HG03571 (cell line): Measurements from ENCODE around the gene BRICD5.
"Not testable (repeated sequence)": the region's sequence is repeated elsewhere in the genome, so short reads cannot be mapped to it uniquely, and the experiment has no call there.

ENCODE experiments used
- ATAC-seq: cut with Tn5 transposase; IDR thresholded peaks from one replicate; pipeline ENCODE4 v1.9.1; 2021; ENCODE audit not compliant: unreplicated experiment

Gene BRICD5

DNA sequence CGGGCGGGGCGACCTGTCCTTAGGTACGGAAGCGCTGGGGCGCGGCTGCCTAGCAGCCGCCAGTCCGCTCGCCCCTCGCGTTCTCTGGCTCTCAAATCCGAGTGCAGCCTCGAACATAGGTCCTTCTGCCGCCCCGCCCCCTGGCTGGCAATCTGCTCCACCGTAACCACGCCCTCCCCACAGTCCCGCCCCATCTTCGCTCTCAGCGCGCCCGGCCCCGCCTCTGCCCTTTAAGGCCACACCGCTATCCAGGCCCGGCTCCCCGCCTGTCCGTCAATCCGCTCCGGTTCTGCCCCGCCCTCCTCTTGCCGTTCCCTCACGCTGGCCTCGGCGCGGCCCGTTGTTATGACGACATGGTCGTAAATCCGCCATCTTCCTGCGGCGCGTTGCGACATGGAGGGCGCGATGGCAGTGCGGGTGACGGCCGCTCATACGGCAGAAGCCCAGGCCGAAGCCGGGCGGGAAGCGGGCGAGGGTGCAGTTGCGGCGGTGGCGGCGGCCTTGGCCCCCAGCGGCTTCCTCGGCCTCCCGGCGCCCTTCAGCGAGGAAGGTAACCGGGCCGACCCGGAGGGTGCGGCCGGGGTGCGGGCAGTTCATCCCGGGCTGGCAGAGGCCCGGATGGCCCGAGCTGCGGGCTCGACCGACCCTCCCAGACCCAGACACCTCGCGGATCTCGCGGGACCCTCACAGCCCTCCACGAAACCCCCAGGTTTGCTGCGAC, 12.7 kb upstream of the BRICD5 start, which contains the start of gene E4F1:
TSS of gene E4F1 (plus strand) at position 371 of the 721 bp plus-strand sequence. CDS start at position 394, 23 bp downstream.
- peak; percentile 88 for ATAC-seq

- no peak for ATAC-seq
Measured at GRCh38 chr16:2216330-2216729, 5.7 kb upstream of the BRICD5 start.

DNA sequence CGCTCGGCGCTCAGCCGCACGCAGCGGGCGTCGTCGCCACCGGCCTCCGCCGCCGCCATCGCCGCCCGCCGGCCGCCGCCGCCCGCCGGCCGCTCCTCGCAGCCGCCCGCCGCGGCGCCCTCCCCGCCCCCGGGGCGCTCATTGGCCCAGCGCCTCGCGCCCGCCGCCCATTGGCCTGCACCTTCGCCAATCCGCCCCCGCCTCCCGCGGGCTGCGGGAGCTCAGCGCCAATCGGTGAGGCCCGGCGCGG, 4.0 kb upstream of the BRICD5 start, which contains the start of gene PGP:
TSS of gene PGP (minus strand) at position 122 of the 250 bp plus-strand sequence. CDS start at position 59, 63 bp downstream.
- ATAC-seq: peak; percentile 74

DNA sequence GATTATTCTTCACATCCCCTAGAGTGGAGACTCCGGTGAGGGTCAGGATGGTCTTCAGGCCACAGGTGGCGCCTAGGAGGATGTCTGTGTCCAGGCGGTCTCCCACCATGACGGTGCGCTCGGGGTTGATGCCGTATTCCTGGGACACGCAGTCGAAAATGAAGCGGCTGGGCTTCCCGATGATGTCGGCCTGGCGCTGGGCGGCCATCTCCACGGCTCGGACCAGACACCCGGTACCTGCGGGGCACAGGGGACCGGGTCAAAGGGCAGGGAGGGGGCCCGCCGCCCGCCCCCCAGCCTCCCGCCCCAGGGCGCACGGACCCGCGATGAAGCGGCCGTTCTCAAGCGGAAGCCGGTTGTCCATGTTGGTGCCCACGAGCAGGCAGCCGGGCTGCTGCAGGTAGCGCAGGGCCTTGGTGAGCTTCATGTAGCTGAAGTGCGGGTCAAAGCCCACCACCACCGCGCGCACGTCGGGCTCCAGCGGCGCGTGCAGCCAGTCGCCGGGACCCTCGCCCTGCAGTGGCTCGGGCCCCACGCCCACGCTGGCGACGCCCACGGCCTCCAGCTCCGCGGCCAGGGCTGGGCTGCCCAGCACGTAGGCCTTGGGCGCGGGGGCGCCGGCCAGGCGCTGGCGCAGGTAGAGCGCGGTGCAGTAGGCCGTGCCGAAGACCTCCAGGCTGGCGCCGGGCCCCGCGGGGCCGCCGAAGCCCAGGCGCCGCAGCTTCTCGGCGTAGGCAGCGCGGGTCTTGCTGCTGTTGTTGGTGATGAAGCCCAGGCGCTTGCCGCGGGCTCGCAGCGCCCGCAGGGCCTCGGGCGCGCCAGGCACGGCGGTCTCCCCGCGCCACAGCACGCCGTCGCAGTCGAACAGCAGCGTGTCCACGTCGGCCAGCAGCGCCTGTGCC, 3.4 kb upstream of the BRICD5 start:
- ATAC-seq: no peak

- no peak for ATAC-seq
Measured at GRCh38 chr16:2212362-2213324, 2.0 kb upstream of the BRICD5 start.

DNA sequence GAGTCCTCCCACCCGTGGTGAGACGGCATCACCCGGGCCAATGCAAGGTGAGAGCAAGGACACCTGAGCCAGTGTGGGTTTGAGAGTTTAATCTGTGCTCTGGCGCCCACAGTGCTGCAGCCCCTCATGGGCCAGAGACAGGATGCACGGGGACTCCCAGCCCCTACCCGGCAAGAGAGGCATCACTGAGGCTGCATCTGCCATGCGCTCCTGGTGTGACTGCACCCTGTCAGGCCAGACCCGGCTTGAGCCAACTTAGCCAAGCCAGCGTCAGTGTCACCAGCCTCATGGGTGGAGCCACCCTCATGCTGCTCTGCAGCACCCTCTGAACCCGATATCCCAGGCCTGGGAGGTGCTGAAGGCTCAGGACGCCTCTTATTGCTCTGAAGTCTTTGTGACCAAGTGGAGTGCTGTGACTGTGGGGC, 1.3 kb upstream of the BRICD5 start:
- no peak for ATAC-seq

- ATAC-seq: no peak
Measured at GRCh38 chr16:2210009-2210332, 692 bp downstream of the BRICD5 start.

DNA sequence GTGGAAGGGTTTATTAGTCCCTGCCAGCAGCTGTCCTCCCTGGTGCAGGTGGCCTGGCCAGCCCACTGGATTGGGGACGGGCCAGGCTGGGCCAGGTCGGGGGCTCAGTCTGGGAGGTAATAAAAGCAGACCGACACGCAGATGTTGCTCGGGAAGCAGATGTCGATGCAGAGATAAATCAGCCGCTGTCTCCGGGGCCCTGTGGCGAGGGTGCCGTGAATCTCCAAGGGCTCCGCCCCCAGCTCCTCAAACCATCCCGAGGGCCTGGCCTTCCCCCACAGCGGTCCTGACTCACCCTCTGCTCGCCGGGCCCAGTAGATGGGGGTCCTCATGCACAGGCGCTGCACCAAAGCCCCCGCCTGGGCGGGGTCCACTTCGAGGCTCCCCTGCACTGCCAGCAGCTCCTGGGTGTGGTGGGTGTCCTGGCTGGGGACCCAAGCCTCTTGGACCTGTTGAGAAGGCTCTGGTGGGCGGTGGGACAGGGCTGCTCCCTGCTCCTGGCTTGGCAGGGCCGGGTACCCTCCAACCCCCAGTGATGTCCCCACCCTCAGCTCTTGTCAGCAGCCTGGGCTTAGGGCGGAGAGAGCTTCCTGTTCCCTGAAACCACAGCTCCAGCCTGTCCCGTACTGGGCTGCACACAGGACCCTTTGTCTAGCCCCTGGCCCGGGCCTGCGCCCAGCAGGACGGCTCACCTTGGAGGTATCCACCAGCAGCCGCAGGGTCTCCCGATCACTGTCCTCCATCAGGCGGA, 1.2 kb downstream of the BRICD5 start:
- ATAC-seq: no peak

GRCh38 chr16:2208772-2209171, 1.9 kb downstream of the BRICD5 start:
- no peak for ATAC-seq

GRCh38 chr16:2208308-2208707, 2.4 kb downstream of the BRICD5 start:
- ATAC-seq: no peak

DNA sequence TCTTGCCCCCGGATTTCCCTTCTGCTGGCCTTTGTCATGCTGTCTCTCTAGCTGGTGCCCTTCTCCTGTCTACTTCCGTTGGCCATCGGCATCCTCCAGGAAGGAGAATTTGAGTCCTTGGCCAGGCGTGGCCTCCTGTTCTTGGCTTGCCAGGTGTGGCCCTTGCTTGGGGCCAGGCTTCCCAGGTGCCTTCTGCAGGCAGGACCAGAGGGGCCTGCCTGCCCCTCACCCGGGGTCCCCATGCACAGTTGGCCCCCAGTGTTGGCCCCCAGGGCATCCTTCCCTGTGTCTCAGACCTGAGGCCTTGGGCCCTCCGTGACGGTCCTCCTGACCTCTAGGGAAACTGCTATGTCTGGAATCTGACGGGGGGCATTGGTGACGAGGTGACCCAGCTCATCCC, 2.8 kb downstream of the BRICD5 start:
- no peak for ATAC-seq

DNA sequence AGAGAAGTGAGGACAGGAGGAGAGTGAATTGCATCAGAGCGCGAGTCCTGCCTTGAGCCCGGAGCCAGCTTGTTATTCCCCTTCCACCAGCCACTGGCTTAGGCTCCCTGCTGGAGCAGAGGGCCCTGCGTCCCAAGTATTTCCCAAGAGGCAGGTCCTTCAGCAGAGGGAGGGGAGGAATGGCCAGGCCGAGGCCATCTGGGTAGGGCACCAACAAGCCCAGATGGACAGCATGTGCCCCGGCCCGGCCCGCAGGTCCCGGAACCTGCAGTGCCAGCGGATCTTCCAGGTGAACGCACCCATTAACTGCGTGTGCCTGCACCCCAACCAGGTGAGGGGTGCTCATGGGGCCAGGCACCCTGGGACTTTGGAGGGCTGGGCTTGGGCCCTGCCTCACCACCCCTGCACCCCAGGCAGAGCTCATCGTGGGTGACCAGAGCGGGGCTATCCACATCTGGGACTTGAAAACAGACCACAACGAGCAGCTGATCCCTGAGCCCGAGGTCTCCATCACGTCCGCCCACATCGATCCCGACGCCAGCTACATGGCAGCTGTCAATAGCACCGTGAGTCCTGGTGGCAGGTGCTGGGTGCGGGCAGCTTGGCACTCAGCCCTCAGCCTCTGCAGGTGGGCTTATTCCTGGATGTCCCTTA, 3.8 kb downstream of the BRICD5 start:
- no peak for ATAC-seq

GRCh38 chr16:2206420-2206779, 4.3 kb downstream of the BRICD5 start:
- no peak for ATAC-seq

DNA sequence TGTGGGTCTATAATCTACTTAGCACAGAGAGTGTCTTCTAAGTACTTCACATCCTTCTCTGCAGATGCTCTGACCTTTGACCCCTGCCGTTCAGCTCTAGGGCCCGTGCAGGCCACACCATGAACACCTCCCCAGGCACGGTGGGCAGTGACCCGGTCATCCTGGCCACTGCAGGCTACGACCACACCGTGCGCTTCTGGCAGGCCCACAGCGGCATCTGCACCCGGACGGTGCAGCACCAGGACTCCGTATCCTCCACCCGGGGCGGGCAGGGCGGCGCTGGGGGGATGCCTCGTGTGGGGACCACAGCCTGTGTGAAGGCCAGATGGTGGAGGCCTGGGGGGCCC, 4.7 kb downstream of the BRICD5 start:
- peak; percentile 5 for ATAC-seq

- peak; percentile 69 for ATAC-seq
Measured at GRCh38 chr16:2205104-2205966, 5.3 kb downstream of the BRICD5 start, which contains the start of gene MLST8. Gene MLST8 (plus strand): TSS chr16:2205454. CDS start chr16:2206086, 632 bp downstream.

GRCh38 chr16:2204416-2205103, 6.1 kb downstream of the BRICD5 start:
- no peak for ATAC-seq

DNA sequence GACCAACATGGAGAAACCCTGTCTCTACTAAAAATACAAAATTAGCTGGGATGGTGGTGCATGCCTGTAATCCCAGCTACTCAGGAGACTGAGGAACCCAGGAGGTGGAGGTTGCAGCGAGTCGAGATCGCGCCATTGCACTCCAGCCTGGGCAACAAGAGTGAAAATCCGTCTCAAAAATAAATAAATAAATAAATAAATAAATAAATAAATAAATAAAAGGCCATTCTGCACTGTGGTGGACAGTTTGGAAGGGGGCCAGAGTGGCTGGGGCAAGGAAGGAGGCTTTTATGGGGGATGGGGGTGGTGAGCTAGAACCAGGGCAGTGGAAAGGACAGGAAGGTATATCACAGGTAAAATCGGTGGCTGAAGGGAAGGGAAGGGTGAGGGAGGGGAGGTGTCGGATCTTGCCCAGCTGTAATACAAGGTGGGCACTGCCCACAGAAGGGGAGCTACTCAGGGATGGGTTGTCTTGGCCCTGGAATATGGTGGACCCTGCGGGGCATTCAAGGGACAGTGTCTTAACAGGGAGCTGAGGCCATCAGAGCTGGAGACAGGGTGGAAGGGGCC, 7.5 kb downstream of the BRICD5 start:
- ATAC-seq: not testable (repeated sequence)

- ATAC-seq: no peak
Measured at GRCh38 chr16:2200313-2200712, 10.3 kb downstream of the BRICD5 start.
